HG03135 (cell line): Measurements from ENCODE around the gene CREB5.
"Not testable (repeated sequence)": the region's sequence is repeated elsewhere in the genome, so short reads cannot be mapped to it uniquely, and the experiment has no call there.

Source experiments
- ATAC-seq: cut with Tn5 transposase; IDR thresholded peaks from one replicate; pipeline ENCODE4 v1.9.1; 2021; ENCODE audit warnings: mild to moderate bottlenecking, moderate library complexity; ENCODE audit not compliant: unreplicated experiment

CREB5 gene

DNA sequence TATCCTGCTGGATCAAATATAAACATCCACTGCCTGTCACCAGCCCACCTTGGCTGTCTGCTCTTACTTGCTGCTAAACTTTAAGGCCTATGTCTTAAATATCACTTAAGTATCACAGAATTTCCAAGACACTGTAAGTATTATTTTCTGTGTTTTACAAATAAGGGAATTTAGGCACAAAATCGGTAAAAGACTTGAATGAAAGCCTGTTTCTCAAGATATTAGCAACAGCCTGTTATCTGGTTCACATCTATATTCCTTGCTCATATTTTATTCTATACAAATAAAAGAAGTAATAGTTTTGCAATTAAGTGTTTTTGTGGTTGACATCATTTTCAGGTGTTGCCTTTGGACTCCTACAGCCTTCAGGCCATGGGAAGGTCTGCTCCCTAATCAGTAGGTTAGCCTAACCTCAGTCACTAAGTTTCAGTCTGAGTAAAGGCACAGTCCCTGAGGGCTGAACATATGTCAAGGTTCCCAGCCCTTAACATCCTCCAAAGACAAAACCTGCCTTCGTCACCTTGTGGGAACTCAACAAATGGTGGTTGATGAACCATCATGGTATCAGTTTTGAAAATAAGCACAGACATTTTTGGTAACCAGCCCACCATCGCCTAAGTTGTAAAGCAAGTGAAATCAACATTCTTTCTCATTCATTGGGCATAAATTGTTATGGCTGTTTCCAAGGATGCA is 127.1 kb downstream of the CREB5 start:
- peak; percentile 90 for ATAC-seq

DNA sequence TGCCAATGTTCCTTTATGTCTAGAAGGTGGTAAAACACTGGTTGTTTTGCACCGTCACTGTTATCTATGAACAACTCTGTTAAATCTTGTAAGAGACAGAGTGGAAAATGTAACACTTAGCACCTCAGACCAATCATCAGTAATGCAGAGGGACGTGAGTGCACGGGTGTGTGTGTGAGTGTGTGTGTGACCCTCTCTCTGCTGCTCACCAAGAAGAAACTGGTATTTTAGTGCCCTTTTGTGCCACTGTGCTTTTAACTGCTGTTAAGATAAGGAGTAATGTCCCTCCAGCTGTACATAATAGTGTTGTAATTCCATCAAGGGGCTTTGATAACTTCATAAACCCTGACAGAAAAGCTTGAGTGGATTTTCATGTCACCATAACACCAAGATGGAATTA is 130.1 kb downstream of the CREB5 start:
- ATAC-seq = no peak

DNA sequence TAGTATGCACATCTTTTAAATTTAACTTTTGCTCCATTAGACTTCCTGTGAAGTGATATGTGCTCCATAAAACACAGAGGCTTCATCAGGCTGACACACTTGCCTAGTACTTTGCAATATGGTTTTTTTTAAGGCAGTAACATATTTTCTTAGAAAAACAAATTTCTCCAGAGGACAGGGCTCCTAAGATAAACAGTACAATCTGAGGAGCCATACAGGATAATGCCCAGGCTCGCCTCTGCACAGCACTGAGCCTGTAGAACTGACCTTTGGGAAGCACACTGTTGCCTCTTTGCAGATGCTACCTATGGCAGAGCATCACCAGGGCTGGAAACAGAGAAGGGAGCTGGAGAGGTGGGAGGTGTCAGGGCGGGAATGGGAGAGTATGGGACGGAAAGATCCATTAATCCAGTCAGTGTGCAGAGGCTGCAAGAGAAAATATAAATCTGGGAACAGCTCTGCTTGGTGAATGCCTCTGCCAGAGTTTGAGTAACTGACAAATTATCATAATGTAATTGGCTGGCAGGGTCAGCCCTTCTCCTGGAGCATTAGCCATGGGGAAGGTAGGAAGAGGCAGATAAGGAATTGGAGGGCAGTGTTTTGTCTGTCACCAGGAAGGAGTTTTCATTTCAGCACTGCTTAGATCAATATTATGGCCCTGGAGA is 132.3 kb downstream of the CREB5 start:
- ATAC-seq = no peak

DNA sequence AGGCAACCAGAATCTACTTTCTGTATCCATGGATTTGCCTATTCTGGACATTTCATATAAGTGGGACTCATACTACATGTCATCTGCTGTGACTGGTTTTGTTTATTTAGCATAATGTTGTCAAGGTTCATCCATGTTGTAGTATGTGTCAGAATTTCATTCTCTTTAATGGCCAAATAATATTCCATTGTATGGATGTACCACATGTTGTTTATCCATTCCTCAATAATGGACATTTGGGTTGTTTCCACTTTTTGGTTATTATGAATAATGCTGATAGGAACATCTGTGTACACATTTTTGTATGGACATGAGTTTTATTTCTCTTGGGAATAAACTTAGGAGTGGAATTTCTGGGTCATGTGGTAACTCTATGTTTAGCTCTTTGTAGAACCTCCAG is 133.7 kb downstream of the CREB5 start:
- ATAC-seq = no peak

DNA sequence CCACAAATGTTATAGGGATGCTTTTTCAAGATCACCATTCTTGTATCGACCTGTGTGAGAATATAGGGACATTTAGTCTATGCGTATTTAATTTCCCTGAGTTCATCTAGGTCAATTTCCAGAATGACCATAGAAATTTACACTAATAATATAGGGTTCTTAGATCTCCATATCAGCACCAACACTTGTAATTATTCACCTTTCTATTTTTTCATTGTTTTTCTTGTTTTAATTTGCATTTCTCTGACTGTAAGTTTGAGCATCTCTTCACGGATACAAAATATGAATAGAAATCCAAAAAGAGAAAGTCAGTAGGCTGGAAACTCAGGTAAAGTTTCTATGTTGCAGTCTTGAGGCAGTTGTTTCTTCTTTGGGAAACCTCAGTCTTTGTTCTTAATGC is 134.8 kb downstream of the CREB5 start:
- ATAC-seq = no peak

DNA sequence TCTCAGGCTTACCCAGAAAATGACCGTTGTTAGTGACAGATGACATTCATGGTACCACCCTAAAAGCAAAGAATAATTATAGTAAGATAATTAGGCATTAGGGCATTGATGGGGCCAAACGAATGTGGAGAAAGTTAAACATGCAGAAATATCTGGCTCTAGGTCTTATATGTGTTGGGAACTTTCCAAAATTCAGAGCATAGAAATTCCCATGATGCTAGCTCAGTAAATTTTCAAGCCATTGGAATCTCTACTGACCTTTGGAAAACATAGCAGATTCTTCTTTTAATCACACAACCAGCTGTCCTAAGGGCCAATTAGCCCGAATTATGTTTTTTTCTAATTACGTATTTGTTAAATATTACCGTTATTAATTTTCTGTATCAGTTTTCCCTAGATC is 136.1 kb downstream of the CREB5 start:
- no peak for ATAC-seq

DNA sequence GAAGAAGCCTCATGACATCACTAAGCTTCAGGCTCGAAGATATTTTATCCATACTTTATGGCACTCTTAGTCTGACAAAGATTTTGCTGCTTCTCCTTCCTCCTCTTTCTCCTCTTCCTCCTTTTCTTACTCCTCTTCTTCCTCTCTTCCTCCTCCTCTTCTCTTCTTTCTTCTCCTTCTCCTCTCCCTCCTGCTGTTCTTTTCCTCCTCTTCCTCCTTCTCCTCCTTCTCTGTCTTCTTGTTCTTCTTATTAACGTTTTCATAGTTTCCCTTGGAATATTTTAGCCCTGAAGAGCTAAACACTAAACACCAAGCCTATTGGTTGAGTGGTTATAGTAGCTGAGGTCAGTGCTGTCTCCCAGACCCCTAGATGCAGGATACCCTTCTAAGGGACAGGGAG is 137.7 kb downstream of the CREB5 start:
- ATAC-seq = no peak

DNA sequence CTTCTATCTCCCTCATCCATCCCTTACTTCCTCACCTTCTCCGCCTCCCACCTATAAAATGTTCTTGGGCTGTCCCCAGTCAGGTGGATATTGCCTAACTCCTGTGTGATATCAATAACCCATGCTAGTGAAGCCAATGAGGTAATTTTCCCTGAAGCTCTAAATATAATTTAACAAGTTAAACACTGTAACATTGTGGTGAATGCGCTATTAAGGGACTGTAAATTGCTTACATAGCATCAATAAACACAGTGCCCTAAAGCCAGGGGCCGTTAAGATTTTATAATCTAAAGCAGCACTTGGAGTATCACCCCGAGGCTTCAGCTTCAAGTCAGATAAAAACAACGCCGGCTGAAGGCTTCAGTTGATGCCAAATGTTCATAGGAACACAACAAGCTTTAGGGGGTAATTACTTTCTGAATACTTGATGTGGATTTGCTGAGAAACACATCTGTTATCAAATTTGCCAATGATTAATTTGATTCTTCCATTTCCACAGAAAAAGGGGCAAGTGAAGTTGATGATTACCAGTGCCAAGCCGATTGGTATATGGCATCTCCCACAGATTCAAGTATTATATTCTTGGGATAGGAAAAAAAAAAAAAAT is 138.4 kb downstream of the CREB5 start:
- no peak for ATAC-seq

DNA sequence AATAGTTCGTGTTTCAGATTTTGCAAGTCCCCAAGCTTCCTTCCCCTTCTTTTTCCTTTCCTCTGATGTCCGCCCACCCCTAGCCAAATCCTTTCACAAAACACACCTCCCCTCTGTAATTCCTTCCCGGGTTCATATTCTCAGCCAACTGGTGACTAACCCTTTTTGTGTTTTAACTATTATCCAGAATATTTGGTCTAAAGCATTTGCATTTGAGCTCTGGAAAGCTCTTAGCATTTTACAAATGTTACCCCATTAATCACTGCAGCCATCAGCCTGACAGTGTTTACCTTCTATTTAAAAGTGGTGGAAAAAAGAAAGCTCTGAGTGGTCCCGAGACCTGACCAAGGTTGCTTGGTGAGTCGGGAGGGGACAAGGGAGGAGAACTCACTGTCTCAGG is 139.0 kb downstream of the CREB5 start:
- ATAC-seq = no peak

DNA sequence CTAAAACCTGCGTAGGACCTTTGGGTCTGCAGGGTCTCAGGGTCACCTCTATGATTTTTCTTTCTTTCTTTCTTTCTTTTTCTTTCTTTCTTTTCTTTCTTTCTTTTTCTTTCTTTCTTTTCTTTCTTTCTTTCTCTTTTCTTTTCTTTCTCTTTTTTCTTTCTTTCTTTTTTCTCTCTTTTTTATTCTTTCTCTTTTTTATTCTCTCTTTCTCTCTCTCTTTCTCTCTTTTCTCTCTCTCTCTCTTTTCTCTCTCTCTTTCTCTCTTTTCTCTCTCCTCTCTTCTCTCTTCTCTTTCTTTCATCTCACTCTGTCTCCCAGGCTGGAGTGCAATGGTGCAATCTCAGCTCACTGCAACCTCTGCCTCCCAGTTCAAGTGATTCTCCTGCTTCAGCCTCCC is 139.4 kb downstream of the CREB5 start:
- not testable (repeated sequence) for ATAC-seq

DNA sequence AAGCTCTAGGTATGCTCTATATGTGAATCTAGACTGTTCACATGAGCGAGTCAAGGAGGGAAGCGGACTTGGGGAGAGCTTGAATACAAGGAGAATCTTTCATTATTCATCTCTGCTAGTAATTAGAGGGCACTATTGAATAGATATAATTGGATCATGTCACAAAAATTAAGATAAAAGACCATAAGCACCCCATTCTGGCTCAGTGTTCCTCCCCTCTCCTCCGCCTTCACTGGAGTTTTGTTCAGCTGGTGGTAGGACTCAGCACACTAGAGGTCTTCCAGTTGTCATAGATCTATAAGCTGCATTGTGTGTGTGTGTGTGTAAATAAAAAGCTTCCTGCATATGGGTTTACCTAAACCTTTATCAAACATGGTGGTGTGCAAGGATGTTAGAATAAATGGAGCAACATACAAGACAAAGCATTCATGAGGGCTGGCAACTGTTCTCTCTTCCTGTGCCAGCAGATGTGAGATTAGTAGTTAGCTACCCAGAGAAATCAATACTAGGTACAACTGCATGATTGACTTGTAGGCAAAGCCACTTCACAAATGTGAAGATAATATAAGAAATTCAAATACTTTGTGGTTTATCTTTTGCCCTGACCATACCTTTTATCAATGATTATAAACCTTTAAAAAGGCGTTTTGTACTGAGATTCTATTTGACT is 142.6 kb downstream of the CREB5 start:
- ATAC-seq = no peak

DNA sequence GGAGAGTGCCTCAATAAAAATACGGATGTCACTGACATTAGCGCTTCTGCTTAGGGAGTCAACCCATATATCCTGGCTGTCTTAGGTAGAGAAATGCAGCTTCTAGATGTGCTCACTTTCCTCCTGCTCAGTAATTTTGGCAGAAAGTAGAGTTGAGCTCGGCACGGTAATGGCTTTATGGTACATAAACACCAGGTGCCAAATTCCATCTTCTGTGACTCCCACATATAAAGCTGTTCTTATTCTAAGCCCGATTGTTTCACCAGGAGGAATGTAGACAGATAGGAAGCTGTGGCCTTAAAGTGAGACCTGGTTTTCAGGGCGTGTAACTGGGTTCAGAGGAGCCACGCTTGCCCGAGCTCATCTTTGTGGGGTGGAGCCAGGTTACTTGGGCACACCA is 143.7 kb downstream of the CREB5 start:
- no peak for ATAC-seq

DNA sequence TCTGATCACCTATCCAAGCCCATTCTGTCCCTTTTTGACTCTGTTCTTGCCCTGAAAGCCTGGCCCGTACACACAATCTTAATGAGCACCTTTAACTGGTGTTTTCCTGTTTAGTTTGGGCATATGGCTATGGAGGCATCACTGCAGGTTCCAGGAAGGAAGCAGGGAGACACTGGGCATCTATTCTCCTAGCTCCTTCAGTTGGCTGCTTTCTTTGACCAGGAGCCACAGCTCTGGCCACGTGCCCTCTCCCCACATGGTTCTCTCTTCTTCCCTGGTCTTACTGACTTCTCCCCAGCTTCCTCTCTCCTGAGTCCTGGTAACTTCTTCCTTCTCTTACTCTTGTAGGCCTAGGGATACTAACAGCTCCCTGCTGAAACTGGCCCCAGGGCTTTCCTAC is 144.4 kb downstream of the CREB5 start:
- no peak for ATAC-seq

DNA sequence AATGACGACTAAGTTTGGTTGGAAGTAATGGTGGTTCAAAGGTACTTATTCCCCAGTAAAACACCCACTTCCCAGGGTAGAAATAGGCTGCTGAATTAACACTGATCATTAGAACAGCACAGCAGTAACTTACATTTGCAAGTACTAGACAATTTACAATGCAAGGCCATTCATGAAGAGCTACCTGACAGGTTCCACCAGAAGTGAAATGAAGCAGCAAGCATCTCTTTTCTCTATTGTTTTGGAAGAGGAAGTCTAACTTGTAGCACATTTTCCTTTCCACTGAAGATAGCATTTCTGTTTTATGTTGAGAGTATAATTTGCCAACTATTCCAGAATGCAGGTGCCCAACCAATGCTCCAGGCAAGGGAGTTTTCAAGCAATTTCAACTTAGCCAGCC is 145.9 kb downstream of the CREB5 start:
- ATAC-seq = no peak

DNA sequence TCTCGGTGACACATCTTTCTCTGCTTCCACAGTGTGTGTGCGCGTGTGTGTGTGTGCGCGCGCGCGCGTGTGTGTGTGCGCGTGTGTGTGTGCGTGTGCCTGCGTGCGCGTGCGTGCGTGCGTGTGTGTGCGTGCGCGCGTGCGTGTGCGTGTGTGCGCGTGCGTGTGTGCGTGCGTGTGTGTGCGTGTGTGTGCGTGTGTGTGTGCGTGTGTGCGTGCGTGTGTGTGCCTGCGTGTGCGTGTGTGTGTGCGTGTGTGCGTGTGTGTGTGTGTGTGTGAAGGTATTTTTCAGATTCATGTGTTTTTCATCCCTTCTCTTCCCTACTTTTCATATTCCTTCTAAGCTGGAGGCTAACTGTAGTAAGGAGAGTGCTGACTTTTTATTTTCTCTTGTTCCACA is 148.4 kb downstream of the CREB5 start:
- ATAC-seq = no peak

DNA sequence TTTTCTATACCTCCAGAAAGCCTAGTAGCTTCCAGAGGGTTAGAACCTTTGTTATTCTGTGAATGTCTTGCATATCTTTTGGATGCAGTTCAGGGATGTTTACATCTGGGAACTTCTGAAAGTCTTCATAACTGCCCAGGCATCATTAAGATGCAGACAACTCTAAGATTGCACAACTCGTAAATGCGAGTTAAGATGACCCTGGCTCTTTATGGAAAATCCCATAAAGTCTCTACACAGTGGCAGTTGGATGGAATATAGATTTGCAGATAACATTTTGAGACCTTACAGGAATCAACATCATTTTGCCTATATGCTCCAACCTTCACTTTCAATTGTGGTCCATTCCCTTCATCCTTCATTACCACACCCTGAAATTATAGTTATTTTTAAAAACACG is 151.7 kb downstream of the CREB5 start:
- ATAC-seq = no peak

DNA sequence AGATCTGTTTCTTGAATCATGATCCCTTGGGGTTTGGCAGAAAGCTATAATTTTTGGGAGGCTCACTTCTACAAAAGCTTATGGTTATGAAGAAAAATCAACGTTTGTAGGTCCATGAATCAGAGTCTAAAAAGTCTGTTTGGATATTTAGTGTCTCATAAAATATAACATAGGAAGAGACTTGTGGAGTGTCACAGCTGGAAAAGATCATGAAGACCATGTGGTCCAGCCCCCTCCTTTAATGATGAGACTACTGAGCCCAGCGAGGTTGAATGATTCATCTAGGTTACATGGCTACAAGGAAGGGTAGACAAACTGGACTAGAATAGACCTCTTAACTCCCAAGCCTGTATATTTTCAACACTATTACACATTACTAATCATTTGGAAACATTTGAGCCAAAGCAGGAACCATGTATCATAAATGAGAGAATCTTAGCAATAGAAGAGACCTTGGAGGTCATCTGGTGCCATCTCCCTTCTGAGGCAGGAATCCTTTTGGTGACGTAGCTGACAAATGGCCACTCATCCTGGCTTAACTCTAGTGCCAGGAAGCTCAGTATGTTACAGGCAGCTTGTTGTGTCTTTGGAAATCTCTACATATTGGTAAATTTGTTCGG is 152.5 kb downstream of the CREB5 start:
- no peak for ATAC-seq

DNA sequence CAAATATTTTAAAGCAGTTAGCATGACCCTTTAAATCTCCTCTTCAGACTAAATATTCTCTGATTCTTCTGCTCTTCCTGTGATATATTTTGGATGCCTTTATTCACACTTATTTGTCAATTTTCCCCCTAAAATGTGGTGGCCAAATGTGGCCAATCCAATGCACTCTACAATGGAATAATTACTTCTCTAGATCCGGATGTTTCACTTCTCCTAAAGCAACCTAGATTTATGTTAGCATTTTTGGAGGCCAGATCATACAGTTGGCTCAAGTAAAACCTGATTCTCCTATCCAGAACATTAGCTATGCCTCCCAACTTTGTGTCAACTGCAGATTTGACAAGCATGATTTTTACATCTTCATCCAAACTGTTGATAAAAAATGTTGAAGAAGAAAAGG is 153.7 kb downstream of the CREB5 start:
- no peak for ATAC-seq

DNA sequence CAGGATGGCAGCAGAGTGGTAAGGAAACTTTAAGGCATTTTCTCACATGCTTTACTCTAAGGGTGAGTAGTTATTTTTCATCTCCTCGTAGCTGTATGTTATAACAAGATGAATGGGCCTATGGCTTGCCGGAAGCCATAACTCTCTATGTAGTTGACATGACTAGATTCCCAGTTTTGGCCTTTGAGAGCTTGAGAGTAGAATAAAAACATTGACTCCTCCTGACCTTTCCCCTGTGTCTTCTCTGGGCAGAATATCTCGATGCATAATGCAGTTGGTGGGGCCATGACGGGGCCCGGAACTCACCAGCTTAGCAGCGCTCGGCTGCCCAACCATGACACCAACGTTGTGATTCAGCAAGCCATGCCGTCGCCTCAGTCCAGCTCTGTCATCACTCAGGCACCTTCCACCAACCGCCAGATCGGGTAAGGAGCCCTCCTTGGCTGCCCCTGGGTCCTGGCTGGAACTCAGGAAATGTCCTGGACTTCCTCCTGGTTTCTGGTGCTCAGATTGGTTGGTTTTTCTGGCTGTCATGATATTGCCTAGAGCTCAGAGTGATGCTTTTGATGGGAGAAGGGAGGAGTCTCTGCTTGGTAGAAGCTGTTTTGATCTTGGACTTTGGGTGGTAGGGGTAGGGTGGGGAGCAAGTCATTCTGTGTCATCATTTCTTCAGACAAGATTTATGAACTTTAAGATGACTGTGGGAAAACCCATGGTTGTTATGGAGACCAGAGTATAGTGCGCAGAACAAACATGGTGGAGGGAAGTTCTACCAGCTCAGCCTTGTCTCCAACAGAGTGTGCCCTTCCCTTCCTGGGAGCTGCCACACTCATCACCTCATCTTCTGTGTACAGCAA is 158.0 kb downstream of the CREB5 start:
- ATAC-seq = peak; percentile 81

DNA sequence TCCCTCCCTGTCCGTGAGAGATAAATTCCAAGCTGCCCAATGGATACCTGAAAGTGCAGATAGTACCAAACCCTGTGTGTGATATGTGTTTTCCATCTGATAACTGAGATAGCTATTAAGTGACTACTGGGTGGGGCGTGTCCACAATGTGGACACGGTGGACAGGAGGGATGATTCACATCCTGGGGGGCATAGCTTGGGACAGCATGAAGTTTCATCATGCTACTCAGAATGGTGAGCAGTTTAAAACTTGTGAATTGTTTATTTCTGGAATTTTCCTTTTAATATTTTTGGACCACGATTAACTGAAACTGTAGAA is 158.6 kb downstream of the CREB5 start:
- no peak for ATAC-seq

DNA sequence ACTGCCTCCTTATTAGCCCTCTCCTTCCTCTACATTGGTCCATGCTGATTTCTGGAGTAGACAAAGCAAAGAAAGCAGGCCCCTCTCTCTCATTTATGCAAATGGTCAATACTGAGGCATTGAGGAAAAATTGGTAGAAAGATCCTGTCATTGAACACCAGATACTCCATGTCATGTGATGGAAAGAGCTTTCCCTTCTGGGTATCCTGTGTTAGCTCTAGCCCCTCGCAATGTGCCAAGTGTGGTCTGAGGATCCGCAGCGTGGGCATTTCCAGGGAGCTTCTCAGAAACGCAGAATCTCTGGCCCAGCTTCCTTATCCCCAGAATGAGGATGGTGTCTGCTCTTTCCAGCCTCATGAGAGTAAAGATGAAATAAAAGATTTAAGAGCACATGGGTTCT is 159.1 kb downstream of the CREB5 start:
- ATAC-seq = no peak
